Thyroid gland (tissue), 4 donors: ENCODE measurements around the gene NKTR. TPM values are rescaled to one million over a fixed set of nuclear protein-coding genes. Genes with fewer than 3 reads are reported as not detected.
"Not testable (repeated sequence)": the region's sequence is repeated elsewhere in the genome, so short reads cannot be mapped to it uniquely, and the experiment has no call there.

ENCODE experiments used
- DNase-seq, 2 donors: peaks; one replicate each; pipeline ENCODE4 v3.0.0-alpha.2; 2019
- H3K27ac ChIP-seq, 3 donors: fragments of 200-600 bp; sonication (generic); 1 replicate in 2 of 3; 2 replicates in 1 of 3; pipeline ENCODE4 v1.5.1; 2016 to 2019; ENCODE audit warnings: mild to moderate bottlenecking in 1 of 3, moderate library complexity in 1 of 3
- H3K27me3 ChIP-seq: fragments of 200-600 bp; sonication (generic); one replicate; pipeline ENCODE4 v1.5.1; 2019
- H3K36me3 ChIP-seq, 2 donors: fragments of 200-600 bp; sonication (generic); one replicate each; pipeline ENCODE4 v1.5.1; 2016 to 2019
- H3K4me1 ChIP-seq, 2 donors: fragments of 200-600 bp; sonication (generic); one replicate each; pipeline ENCODE4 v1.5.1; 2017 to 2019
- H3K4me3 ChIP-seq, 3 donors: fragments of 200-600 bp; sonication (generic); replicated peaks in 1 of 3; 1 replicate in 2 of 3; 2 replicates in 1 of 3; pipeline ENCODE4 v1.5.1; 2016; ENCODE audit warnings: mild to moderate bottlenecking in 1 of 3
- H3K9me3 ChIP-seq: fragments of 200-600 bp; sonication (generic); one replicate; pipeline ENCODE4 v1.5.1; 2017
- CTCF ChIP-seq, 6 experiments: fragments of 200-600 bp in 3 of 6; fragments of 450-650 bp in 3 of 6; sonication (generic) in 3 of 6; IDR thresholded peaks; one replicate each; pipeline ENCODE4 v1.5.1; 2016 to 2019; ENCODE audit warnings: antibody characterized with exemption in 6 of 6, mild to moderate bottlenecking in 2 of 6, inconsistent platforms in 1 of 6, moderate library complexity in 1 of 6
- POLR2A ChIP-seq, 2 donors: fragments of 450-650 bp; IDR thresholded peaks; one replicate each; pipeline ENCODE4 v1.6.1; 2017; ENCODE audit warnings: antibody characterized with exemption in 2 of 2, mild to moderate bottlenecking in 2 of 2, moderate library complexity in 1 of 2
- WGBS, 2 donors: methylation state at CpG; one replicate each; pipeline ENCODE4 v1.1.5; 2017; 5-methylcytosine and 5-hydroxymethylcytosine counted together
- intact Hi-C: fragments of 100-400 bp; cut with DNase I; formaldehyde crosslinking; loops from one replicate; pipeline ENCODE4 v1.15.1; 2023
- total RNA-seq, 4 donors: library from RNA; depleted of rRNA; stranded (reverse); fragments of >200 nt; gene quantifications; one replicate each; pipeline ENCODE4 v1.2.3, GENCODE V29; 2016

The NKTR gene
- total RNA-seq, 4 donors from 2014 or later: 157 to 383 (median 197) TPM

DNA sequence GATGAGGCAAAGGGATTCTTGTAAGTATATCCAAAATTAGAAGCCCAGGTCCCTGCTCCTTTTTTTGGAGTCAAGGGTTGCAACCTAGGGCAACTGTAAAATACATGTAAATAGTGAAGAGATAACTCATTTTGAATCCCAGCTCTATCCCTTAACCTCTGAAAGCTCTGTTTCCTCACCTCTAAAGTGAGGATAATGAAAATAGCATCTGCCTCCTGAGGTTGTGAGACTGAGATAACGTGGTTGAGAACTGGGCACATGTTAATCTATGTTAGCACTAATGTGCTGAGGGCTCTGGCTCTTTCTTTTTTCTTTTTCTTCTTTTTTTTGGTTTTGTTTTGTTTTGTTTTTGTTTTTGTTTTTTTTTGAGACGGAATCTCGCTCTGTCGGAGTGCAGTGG is 4.8 kb upstream of the NKTR start:
- intact Hi-C loops: no loop called here
- peaks cover 8 to 12% of the 10 kb centered on the region in 2 donors for H3K4me1 ChIP-seq
- no peak for DNase-seq
- peaks cover 0 to 2% of the 10 kb centered on the region in 2 donors for H3K36me3 ChIP-seq
- 96 to 97% methylated on average over 4 of the region's 4 CpGs for WGBS, 2 donors
- TF ChIP-seq POLR2A (IDR thresholded peaks at IDR 0.05) (no peak), CTCF (IDR thresholded peaks at IDR 0.05) (no peak)
- H3K27ac ChIP-seq: no peak overlapping the region
- no peak overlapping the region for H3K4me3 ChIP-seq
- H3K9me3 ChIP-seq: no peaks in the 10 kb centered on the region
- no peaks in the 10 kb centered on the region for H3K27me3 ChIP-seq

- DNase-seq, intact Hi-C loops, H3K9me3 ChIP-seq, H3K27me3 ChIP-seq, H3K4me3 ChIP-seq, H3K27ac ChIP-seq, H3K4me1 ChIP-seq, H3K36me3 ChIP-seq: not testable (repeated sequence)
- 96% methylated on average over 7 of the region's 7 CpGs for WGBS, 2 donors
Measured at GRCh38 chr3:42597098-42597497, 3.4 kb upstream of the NKTR start.

GRCh38 chr3:42600958-42601675 is 631 bp downstream of the NKTR start:
- Histone ChIP-seq H3K9me3 (no peaks in the 10 kb centered on the region), H3K27ac (peak overlapping the region; percentile 92 to 97 (median 94)), H3K27me3 (no peaks in the 10 kb centered on the region), H3K4me3 (peak overlapping the region; percentile 48 to 75 (median 68)), H3K4me1 (peaks cover 11 to 19% of the 10 kb centered on the region in 2 donors), H3K36me3 (no peaks in the 10 kb centered on the region)
- 0% methylated on average over 12 to 24 of the region's 31 CpGs for WGBS, 2 donors
- intact Hi-C loops: loop anchor here (10.0 kb wide), 1 partner anchor 144 kb away; no protein-coding TSS in a partner anchor
- TF ChIP-seq CTCF (IDR thresholded peaks at IDR 0.05): peak in 4 of 6 experiments; percentile 3 to 35 (median 24)
- TF ChIP-seq POLR2A (IDR thresholded peaks at IDR 0.05): no peak
- DNase-seq: peak; percentile 74 to 80

- Histone ChIP-seq H3K36me3 (no peaks in the 10 kb centered on the region), H3K9me3 (no peaks in the 10 kb centered on the region), H3K4me1 (peaks cover 11 to 19% of the 10 kb centered on the region in 2 donors), H3K27ac (peak overlapping the region in 1 of 3 donors; percentile 97), H3K4me3 (peak overlapping the region in 1 of 3 donors; percentile 75), H3K27me3 (no peaks in the 10 kb centered on the region)
- DNase-seq: no peak
- TF ChIP-seq POLR2A (IDR thresholded peaks at IDR 0.05) (no peak), CTCF (IDR thresholded peaks at IDR 0.05) (no peak)
- intact Hi-C loops: loop anchor here (10.0 kb wide), 1 partner anchor 143 kb away; no protein-coding TSS in a partner anchor
- 54 to 62% methylated on average over 9 of the region's 9 CpGs for WGBS, 2 donors
Measured at GRCh38 chr3:42601896-42602581, 1.6 kb downstream of the NKTR start.

- Histone ChIP-seq H3K9me3 (no peaks in the 10 kb centered on the region), H3K27me3 (no peaks in the 10 kb centered on the region), H3K4me3 (no peak overlapping the region), H3K36me3 (no peaks in the 10 kb centered on the region), H3K4me1 (peaks cover 11 to 19% of the 10 kb centered on the region in 2 donors), H3K27ac (no peak overlapping the region)
- WGBS, 2 donors: 96 to 100% methylated on average over 1 of the region's 1 CpG
- intact Hi-C loops: loop anchor here (10.0 kb wide), 1 partner anchor 142 kb away; no protein-coding TSS in a partner anchor
- TF ChIP-seq POLR2A (IDR thresholded peaks at IDR 0.05) (no peak), CTCF (IDR thresholded peaks at IDR 0.05) (no peak)
- no peak for DNase-seq
Measured at GRCh38 chr3:42602961-42603360, 2.5 kb downstream of the NKTR start.
